Karpas-422 (cell line): ENCODE measurements around the gene CNTNAP2. TPM values are rescaled to one million over a fixed set of nuclear protein-coding genes. Genes with fewer than 3 reads are reported as not detected.
"Not testable (repeated sequence)": the region's sequence is repeated elsewhere in the genome, so short reads cannot be mapped to it uniquely, and the experiment has no call there.

Source experiments
- DNase-seq: peaks from one replicate; pipeline ENCODE4 v3.0.0-alpha.2; 2015
- H2AFZ ChIP-seq: fragments of 200-600 bp; sonication (generic); 2 replicates; pipeline ENCODE4 v1.6.1; 2014; ENCODE audit warnings: antibody characterized with exemption, low read length, mixed read lengths
- H3K27ac ChIP-seq: fragments of 200-600 bp; sonication (generic); 2 replicates; pipeline ENCODE4 v1.5.1; 2014; ENCODE audit warnings: mild to moderate bottlenecking, low read length, moderate library complexity
- H3K27me3 ChIP-seq: fragments of 200-600 bp; sonication (generic); 2 replicates; pipeline ENCODE4 v1.6.1; 2014; ENCODE audit warnings: low read length, mixed read lengths
- H3K36me3 ChIP-seq: fragments of 200-600 bp; sonication (generic); 2 replicates; pipeline ENCODE4 v1.6.1; 2014; ENCODE audit warnings: low read length, mixed read lengths; ENCODE audit not compliant: insufficient read depth
- H3K4me1 ChIP-seq: fragments of 200-600 bp; sonication (generic); 2 replicates; pipeline ENCODE4 v1.6.1; 2014; ENCODE audit warnings: mild to moderate bottlenecking, low read length, mixed read lengths
- H3K4me2 ChIP-seq: fragments of 200-600 bp; sonication (generic); 2 replicates; pipeline ENCODE4 v1.6.1; 2014; ENCODE audit warnings: low read length, low read depth, mild to moderate bottlenecking; ENCODE audit not compliant: poor library complexity, severe bottlenecking
- H3K4me3 ChIP-seq: fragments of 200-600 bp; sonication (generic); 2 replicates; pipeline ENCODE4 v1.5.1; 2014; ENCODE audit warnings: mild to moderate bottlenecking, antibody characterized with exemption, low read length, mixed read lengths
- H3K79me2 ChIP-seq: fragments of 200-600 bp; sonication (generic); 2 replicates; pipeline ENCODE4 v1.6.1; 2014; ENCODE audit warnings: mild to moderate bottlenecking, low read length, mixed read lengths
- H3K9ac ChIP-seq: fragments of 200-600 bp; sonication (generic); 2 replicates; pipeline ENCODE4 v1.6.0; 2014; ENCODE audit warnings: low read length
- H3K9me2 ChIP-seq: fragments of 200-600 bp; sonication (generic), shearing (Covaris generic); replicated peaks from 2 replicates; pipeline ENCODE4 v1.6.0; 2014; ENCODE audit warnings: mild to moderate bottlenecking, low read length, moderate library complexity; ENCODE audit not compliant: insufficient read depth
- H3K9me3 ChIP-seq: fragments of 300-700, 200-600 bp; sonication (generic); 2 replicates; pipeline ENCODE4 v1.6.1; 2014; ENCODE audit warnings: low read length, mixed read lengths
- H4K20me1 ChIP-seq: fragments of 200-600 bp; sonication (generic); 2 replicates; pipeline ENCODE4 v1.6.1; 2014; ENCODE audit warnings: mild to moderate bottlenecking, antibody characterized with exemption, low read length, low read depth; ENCODE audit not compliant: insufficient read depth
- total RNA-seq: library from RNA; depleted of rRNA; stranded (reverse); fragments of >200 nt; shearing (Covaris generic); gene quantifications from 2 replicates; pipeline ENCODE4 v1.2.3, GENCODE V29; 2014; ENCODE audit warnings: low replicate concordance

The CNTNAP2 gene
- total RNA-seq, 1 experiment from 2014 or later = not detected

DNA sequence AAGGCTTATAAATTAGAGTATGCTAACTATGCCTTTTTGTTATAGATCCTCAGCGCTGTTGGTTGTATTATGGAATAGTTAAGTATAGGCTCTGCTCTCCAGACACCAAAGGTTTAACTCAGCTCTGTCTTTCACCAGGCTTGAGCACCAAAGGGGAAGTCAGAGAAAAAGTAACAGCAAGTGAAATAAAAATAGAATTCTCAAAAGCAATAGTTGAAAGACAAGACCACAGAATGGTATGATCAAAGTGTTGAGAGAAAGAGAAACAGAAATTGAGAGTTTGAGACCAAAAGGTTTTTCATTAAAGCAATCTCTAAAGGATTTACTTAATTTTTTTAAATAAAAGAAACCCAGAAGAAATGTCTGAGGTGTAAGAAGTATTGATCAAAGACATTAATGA lies 1944.1 kb downstream of the CNTNAP2 start:
- no peaks in the 10 kb centered on the region for H3K9me2 ChIP-seq
- no peaks in the 10 kb centered on the region for H3K27me3 ChIP-seq
- H3K79me2 ChIP-seq = no peaks in the 10 kb centered on the region
- no peak overlapping the region for H3K4me3 ChIP-seq
- H4K20me1 ChIP-seq = no peaks in the 10 kb centered on the region
- no peak overlapping the region for H3K27ac ChIP-seq
- DNase-seq = no peak
- H3K9ac ChIP-seq = no peak overlapping the region
- no peak overlapping the region for H2AFZ ChIP-seq
- H3K4me1 ChIP-seq = no peaks in the 10 kb centered on the region
- H3K9me3 ChIP-seq = no peaks in the 10 kb centered on the region
- no peak overlapping the region for H3K4me2 ChIP-seq
- no peaks in the 10 kb centered on the region for H3K36me3 ChIP-seq

DNA sequence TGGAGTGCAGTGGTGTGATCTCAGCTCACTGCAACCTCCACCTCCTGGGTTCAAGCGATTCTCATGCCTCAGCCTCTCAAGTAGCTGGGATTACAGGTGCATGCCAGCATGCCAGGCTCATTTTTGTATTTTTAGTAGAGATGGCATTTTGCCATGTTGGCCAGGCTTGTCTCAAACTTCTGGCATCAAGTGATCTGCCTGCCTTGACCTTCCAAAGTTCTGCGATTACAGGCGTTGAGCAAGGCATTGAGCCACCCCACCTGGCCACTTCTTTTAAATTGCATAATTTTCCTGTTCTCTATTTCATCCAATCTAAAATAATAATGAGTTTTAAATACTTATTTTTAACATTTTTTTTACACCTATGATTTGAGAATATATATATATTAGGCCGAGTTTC lies 1961.5 kb downstream of the CNTNAP2 start:
- H3K36me3 ChIP-seq, H2AFZ ChIP-seq, H3K4me2 ChIP-seq, H3K27me3 ChIP-seq, H3K4me3 ChIP-seq, H3K9me2 ChIP-seq, H3K9ac ChIP-seq, H3K27ac ChIP-seq, H3K79me2 ChIP-seq, H3K9me3 ChIP-seq, H4K20me1 ChIP-seq, DNase-seq, H3K4me1 ChIP-seq: not testable (repeated sequence)

DNA sequence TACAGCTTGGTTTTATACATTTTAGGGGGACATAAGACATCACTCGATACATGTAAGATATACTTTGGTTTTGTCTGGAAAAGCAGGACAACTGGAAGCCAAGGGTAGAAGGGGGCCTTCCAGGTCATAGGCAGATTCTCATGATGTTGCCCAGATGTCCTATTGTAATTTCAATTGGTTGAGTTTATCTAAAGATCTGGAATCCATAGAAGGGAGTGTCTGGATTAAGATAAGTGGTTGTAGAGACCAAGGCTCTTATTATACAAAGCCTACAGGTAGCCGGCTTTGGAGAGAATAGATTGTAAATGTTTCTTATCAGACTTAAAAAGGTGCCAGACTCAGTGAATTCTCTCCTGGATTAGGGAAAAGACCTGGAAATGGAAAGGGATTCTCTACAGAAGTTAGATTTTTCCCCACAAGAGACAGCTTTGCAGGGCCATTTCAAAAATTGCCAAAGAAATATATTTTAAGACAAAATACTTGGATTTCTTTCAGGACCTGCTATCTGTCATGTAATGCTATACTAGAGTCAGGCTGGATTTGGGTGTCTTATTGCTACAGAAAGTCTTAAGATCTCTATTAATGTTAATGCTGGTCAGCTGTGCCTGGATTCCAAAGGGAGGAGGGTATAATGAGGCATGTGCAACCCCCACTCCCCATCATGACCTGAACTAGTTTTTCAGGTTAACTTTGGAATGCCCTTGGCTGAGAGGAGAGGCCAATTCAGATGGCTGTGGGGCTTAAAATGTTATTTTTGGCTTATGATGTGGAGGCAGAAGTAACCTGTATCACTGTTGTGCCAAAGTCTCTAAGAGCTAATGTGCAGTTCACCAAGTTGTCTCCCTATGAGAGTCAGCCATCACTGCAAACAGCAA lies 1962.8 kb downstream of the CNTNAP2 start:
- Histone ChIP-seq H3K9me3 (no peaks in the 10 kb centered on the region), H4K20me1 (no peaks in the 10 kb centered on the region), H2AFZ (no peak overlapping the region), H3K4me1 (no peaks in the 10 kb centered on the region), H3K27me3 (no peaks in the 10 kb centered on the region), H3K9ac (no peak overlapping the region), H3K27ac (no peak overlapping the region), H3K4me3 (no peak overlapping the region), H3K9me2 (no peaks in the 10 kb centered on the region), H3K4me2 (no peak overlapping the region), H3K36me3 (no peaks in the 10 kb centered on the region), H3K79me2 (no peaks in the 10 kb centered on the region)
- no peak for DNase-seq

DNA sequence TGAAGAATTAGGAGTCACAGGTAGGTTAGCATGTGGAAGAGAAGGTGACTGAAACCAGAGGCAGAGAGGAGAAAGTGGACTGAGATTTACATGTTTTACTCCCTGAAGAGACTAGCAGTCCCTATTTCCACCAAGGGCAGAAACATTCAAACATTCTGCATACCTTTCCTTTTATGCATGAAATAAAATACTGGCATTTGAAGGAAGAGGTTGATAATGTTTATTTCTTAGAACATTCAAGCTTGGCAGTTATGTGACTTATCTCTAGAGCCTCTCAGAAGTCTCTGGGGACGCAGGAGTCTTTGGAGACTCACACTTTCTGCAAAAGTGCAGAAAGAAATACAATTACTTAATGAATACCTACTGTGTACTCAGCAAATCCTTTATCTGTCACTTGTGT lies 1966.8 kb downstream of the CNTNAP2 start:
- no peaks in the 10 kb centered on the region for H3K9me3 ChIP-seq

DNA sequence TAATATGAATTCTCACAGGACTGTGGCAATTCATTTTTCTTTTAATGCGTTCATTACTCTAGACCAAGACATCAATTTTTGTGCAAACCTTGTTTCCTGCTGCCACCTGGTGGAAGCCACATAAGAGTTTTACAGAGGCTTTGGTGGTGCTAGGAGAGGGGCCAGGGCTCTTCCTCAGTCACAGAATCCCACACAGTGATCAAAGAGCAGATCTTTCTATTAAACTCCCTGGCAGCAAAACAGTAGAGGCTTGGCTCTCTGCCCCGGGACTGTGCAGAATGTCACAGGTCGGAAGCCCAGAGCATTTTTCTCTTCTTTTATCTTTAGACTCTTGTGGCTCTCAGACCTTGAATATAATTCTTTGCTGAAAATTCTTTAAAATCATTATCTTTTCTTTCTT lies 1967.5 kb downstream of the CNTNAP2 start:
- peak; percentile 79 for DNase-seq
- no peak overlapping the region for H3K4me2 ChIP-seq
- H2AFZ ChIP-seq = no peak overlapping the region
- H4K20me1 ChIP-seq = no peaks in the 10 kb centered on the region
- H3K9me2 ChIP-seq = no peaks in the 10 kb centered on the region
- H3K79me2 ChIP-seq = no peaks in the 10 kb centered on the region
- H3K36me3 ChIP-seq = no peaks in the 10 kb centered on the region
- H3K9me3 ChIP-seq = no peaks in the 10 kb centered on the region
- no peaks in the 10 kb centered on the region for H3K27me3 ChIP-seq
- H3K27ac ChIP-seq = no peak overlapping the region
- H3K4me1 ChIP-seq = no peaks in the 10 kb centered on the region
- H3K4me3 ChIP-seq = no peak overlapping the region
- no peak overlapping the region for H3K9ac ChIP-seq

More for the DNA sequence above, 1966.8 kb downstream of the CNTNAP2 start:
- H3K9ac ChIP-seq = no peak overlapping the region
- no peaks in the 10 kb centered on the region for H3K36me3 ChIP-seq
- H3K27me3 ChIP-seq = no peaks in the 10 kb centered on the region
- no peaks in the 10 kb centered on the region for H4K20me1 ChIP-seq
- no peaks in the 10 kb centered on the region for H3K9me2 ChIP-seq
- H3K4me2 ChIP-seq = no peak overlapping the region
- no peaks in the 10 kb centered on the region for H3K4me1 ChIP-seq
- no peak overlapping the region for H3K27ac ChIP-seq
- DNase-seq = no peak
- H2AFZ ChIP-seq = no peak overlapping the region
- H3K79me2 ChIP-seq = no peaks in the 10 kb centered on the region
- H3K4me3 ChIP-seq = no peak overlapping the region

DNA sequence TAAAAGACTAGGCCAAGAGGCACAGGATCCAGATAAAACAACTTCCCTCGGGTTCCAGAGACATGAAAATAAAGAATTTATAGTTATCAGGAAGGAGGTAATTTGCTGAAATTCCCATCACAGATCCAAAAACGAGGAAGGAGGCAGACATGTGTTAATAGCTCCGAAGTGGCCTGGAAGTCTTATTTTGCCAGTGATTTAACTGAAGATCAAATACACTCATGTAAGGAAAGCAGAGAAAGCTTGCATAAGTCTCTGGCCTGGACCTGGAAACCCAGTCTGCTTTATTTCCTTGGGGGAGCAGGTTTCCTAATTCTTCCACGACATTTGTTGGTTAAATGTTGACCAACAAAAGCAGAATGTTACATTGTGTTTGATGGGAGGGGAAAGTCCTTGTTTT lies 1975.3 kb downstream of the CNTNAP2 start:
- no peaks in the 10 kb centered on the region for H3K79me2 ChIP-seq
- H3K9me2 ChIP-seq = no peaks in the 10 kb centered on the region
- no peak overlapping the region for H3K9ac ChIP-seq
- no peaks in the 10 kb centered on the region for H3K36me3 ChIP-seq
- 0 out of 2 replicates have a peak, but pooled peaks cover 2% of the 10 kb centered on the region for H3K27me3 ChIP-seq
- H4K20me1 ChIP-seq = no peaks in the 10 kb centered on the region
- no peaks in the 10 kb centered on the region for H3K9me3 ChIP-seq
- H3K4me2 ChIP-seq = no peak overlapping the region
- H3K4me1 ChIP-seq = no peaks in the 10 kb centered on the region
- no peak for DNase-seq
- H3K27ac ChIP-seq = no peak overlapping the region
- no peak overlapping the region for H3K4me3 ChIP-seq
- H2AFZ ChIP-seq = no peak overlapping the region

DNA sequence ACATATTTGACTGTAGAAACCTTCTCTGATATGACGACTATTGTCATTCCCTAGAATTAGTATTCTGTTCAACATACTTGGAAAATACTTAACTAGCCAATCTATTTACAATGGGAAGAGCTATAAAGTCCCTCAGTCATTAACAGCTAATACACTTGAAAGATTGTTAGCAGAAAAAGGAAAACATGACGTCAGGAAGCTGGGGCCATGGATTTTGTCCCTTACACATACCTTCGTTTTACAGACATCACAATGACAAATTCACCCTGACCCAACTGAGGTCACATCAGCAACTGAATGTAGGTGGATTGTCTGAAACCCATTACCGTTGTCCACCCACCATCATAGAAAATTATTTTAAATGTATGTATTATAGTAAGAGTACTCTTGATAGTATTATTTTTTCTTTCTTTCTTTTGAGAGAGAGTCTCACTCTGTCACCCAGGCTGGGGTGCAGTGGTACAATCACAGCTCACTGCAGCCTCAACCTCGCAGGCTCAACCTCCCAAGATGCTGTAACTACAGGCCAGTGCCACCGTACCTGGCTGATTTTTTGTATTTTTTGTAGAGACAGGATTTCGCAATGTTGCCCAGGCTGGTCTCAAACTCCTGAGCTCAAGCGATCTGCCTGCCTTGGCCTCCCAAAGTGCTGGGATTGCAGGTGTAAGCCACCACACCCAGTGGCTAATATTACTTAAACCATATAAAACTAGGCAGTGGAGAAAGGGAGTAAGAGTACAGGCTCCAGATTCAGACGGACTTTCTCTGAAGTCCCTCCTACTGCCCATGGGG lies 1977.0 kb downstream of the CNTNAP2 start:
- no peaks in the 10 kb centered on the region for H3K4me1 ChIP-seq
- no peak for DNase-seq
- H3K9me2 ChIP-seq = no peaks in the 10 kb centered on the region
- no peak overlapping the region for H3K9ac ChIP-seq
- H3K4me3 ChIP-seq = no peak overlapping the region
- H3K36me3 ChIP-seq = no peaks in the 10 kb centered on the region
- H3K4me2 ChIP-seq = no peak overlapping the region
- no peaks in the 10 kb centered on the region for H3K79me2 ChIP-seq
- no peaks in the 10 kb centered on the region for H3K9me3 ChIP-seq
- H3K27ac ChIP-seq = no peak overlapping the region
- H3K27me3 ChIP-seq = 0 out of 2 replicates have a peak, but pooled peaks cover 2% of the 10 kb centered on the region
- H4K20me1 ChIP-seq = no peaks in the 10 kb centered on the region
- no peak overlapping the region for H2AFZ ChIP-seq

DNA sequence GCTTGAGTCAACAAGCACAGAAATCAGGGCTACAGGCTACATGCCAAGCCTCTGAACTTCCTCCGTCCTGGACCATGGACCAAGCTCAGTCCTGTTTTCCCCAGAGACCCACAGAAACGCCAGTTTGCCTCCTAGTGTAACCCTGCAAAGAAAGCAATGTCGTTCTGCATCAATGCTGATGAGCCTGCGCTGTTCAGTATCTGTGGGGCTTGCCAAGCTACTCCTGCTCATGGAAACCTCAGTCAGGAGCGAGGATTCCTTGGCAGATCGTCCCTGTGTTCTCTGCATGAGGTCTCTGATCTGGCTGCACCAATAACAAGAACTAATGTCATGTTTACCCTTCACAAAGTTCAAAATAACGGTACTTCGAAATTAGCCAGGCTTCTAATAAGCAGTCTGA lies 1978.5 kb downstream of the CNTNAP2 start:
- no peaks in the 10 kb centered on the region for H3K4me1 ChIP-seq

More for the DNA sequence above, 1978.5 kb downstream of the CNTNAP2 start:
- H3K27me3 ChIP-seq = 0 out of 2 replicates have a peak, but pooled peaks cover 2% of the 10 kb centered on the region
- no peak overlapping the region for H3K9ac ChIP-seq
- no peak overlapping the region for H3K27ac ChIP-seq
- no peaks in the 10 kb centered on the region for H3K36me3 ChIP-seq
- no peak overlapping the region for H3K4me3 ChIP-seq
- H3K4me2 ChIP-seq = no peak overlapping the region
- H2AFZ ChIP-seq = no peak overlapping the region
- H3K9me2 ChIP-seq = no peaks in the 10 kb centered on the region
- no peaks in the 10 kb centered on the region for H4K20me1 ChIP-seq
- DNase-seq = no peak
- no peaks in the 10 kb centered on the region for H3K9me3 ChIP-seq
- H3K79me2 ChIP-seq = no peaks in the 10 kb centered on the region
